Smooth muscle cell of the brain vasculature (primary cell): Measurements from ENCODE around the gene TLE2.
"Not testable (repeated sequence)": the region's sequence is repeated elsewhere in the genome, so short reads cannot be mapped to it uniquely, and the experiment has no call there.

Source experiments
- DNase-seq: peaks from one replicate; pipeline ENCODE4 v3.0.0-alpha.2; 2012; ENCODE audit warnings: low read depth, low spot score

Gene TLE2

GRCh38 chr19:3014135-3014534 lies 14.9 kb downstream of the TLE2 start:
- no peak for DNase-seq

GRCh38 chr19:3013263-3013725 lies 15.8 kb downstream of the TLE2 start:
- no peak for DNase-seq

GRCh38 chr19:3012621-3013262 lies 16.3 kb downstream of the TLE2 start:
- no peak for DNase-seq

GRCh38 chr19:3012059-3012458 lies 17.0 kb downstream of the TLE2 start:
- not testable (repeated sequence) for DNase-seq

GRCh38 chr19:3010871-3011270 lies 18.2 kb downstream of the TLE2 start:
- DNase-seq: no peak

GRCh38 chr19:3008994-3009393 lies 20.1 kb downstream of the TLE2 start:
- no peak for DNase-seq

GRCh38 chr19:3007975-3008374 lies 21.1 kb downstream of the TLE2 start:
- DNase-seq: no peak

- no peak for DNase-seq
Measured at GRCh38 chr19:3006075-3006767, 22.9 kb downstream of the TLE2 start.

GRCh38 chr19:3005345-3005744 lies 23.7 kb downstream of the TLE2 start:
- no peak for DNase-seq

- no peak for DNase-seq
Measured at GRCh38 chr19:3004522-3004921, 24.6 kb downstream of the TLE2 start.

GRCh38 chr19:3003046-3003445 lies 26.0 kb downstream of the TLE2 start:
- DNase-seq: no peak

- no peak for DNase-seq
Measured at GRCh38 chr19:3001235-3001800, 27.8 kb downstream of the TLE2 start.

GRCh38 chr19:2998642-2999041 lies 30.4 kb downstream of the TLE2 start:
- DNase-seq: no peak

- no peak for DNase-seq
Measured at GRCh38 chr19:2997720-2998119, 31.4 kb downstream of the TLE2 start.

- no peak for DNase-seq
Measured at GRCh38 chr19:2994588-2995131, 34.4 kb downstream of the TLE2 start.

GRCh38 chr19:2993579-2993978 lies 35.5 kb downstream of the TLE2 start:
- DNase-seq: no peak

GRCh38 chr19:2992958-2993357 lies 36.1 kb downstream of the TLE2 start:
- DNase-seq: no peak

GRCh38 chr19:2992333-2992732 lies 36.7 kb downstream of the TLE2 start:
- not testable (repeated sequence) for DNase-seq

- no peak for DNase-seq
Measured at GRCh38 chr19:2989236-2989946, 39.7 kb downstream of the TLE2 start.

GRCh38 chr19:2988568-2988967 lies 40.5 kb downstream of the TLE2 start:
- DNase-seq: no peak

GRCh38 chr19:2987797-2988196 lies 41.3 kb downstream of the TLE2 start:
- no peak for DNase-seq

GRCh38 chr19:2986951-2987524 lies 42.0 kb downstream of the TLE2 start:
- DNase-seq: no peak
